IPS-18c (cell line): ENCODE results near the gene CCDC127.

ENCODE experiments used
- H3K4me3 ChIP-seq: 2 replicates; pipeline ENCODE4 v1.7.0; 2013; ENCODE audit warnings: low read depth, mild to moderate bottlenecking, low read length, moderate library complexity; ENCODE audit not compliant: insufficient read depth
- H3K9me3 ChIP-seq: one replicate; pipeline ENCODE4 v1.6.1; 2013; ENCODE audit warnings: mild to moderate bottlenecking, low read length, moderate library complexity; ENCODE audit not compliant: control insufficient read depth, insufficient read depth

CCDC127 gene

DNA sequence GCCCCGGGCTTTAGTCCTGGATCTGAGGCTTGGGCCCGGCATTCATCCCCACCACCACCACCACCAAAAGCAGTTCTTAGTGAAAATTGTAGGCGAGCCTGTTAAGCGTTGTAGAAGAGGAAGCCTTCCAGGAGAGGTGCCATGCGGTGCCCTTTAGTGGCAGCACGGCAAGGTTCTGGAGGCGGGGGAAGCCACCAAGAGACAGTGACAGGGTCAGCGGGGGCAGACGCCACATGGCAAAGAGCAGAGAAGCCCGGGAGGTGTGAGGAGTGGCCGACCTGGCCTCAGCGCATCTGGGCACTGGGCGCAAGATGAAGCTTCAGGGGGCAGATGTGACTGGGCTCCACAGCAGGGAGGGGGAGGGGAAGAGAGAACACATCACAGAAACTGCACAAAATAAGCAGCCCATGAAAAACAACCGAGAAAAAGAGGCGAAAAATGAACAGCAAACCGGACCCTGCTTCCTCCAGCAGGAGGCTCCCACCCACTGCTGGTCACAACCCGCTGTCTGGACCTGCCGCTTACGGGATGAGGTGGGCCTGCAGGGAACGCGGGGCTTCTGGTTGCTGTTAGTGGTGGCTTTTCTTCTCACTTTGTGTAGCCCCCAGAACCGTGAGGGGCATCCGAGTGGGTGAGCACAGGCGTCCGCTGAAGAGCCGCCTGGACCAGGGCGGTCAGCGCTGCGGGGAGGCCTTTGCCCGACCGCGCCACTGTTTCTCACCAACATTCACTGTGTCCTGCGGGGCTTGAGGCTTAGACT is 22.4 kb downstream of the CCDC127 start:
- Histone ChIP-seq H3K9me3 (no peaks in the 10 kb centered on the region), H3K4me3 (no peak overlapping the region)

DNA sequence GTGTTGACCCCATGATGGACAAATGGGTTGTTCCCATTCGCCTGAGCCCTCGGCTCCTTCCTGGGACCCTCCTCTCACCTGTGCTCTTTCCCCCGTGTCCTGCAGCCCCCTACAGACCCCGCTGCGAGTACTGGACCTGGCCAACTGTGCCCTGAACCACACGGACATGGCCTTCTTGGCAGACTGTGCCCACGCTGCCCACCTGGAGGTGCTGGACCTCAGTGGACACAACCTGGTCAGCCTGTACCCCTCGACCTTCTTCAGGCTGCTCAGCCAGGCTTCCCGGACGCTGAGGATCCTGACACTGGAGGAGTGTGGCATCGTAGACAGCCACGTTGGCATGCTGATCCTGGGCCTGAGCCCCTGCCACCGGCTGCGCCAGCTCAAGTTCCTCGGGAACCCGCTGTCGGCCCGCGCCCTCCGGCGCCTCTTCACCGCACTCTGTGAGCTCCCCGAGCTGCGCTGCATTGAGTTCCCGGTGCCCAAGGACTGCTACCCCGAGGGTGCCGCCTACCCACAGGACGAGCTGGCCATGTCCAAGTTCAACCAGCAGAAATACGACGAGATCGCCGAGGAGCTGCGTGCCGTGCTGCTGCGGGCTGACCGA is 23.2 kb downstream of the CCDC127 start:
- no peak overlapping the region for H3K4me3 ChIP-seq
- no peaks in the 10 kb centered on the region for H3K9me3 ChIP-seq

DNA sequence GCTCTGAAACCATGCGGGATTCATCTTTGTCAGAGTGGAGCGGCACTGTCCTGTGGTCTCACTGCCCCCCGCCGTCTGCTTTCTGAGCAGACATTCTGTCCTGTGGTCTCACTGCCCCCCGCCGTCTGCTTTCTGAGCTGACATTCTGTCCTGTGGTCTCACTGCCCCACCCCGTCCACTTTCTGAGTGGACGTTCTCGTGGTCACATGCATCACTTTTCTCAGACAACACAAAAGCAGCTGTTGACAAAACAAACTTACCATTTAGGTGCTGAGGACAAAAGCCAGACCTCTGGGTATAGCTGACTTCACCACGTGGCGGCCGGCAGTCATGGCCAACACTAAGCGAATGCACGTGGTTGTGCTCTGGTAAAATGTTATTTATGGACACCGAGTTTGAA is 23.9 kb downstream of the CCDC127 start:
- no peaks in the 10 kb centered on the region for H3K9me3 ChIP-seq

DNA sequence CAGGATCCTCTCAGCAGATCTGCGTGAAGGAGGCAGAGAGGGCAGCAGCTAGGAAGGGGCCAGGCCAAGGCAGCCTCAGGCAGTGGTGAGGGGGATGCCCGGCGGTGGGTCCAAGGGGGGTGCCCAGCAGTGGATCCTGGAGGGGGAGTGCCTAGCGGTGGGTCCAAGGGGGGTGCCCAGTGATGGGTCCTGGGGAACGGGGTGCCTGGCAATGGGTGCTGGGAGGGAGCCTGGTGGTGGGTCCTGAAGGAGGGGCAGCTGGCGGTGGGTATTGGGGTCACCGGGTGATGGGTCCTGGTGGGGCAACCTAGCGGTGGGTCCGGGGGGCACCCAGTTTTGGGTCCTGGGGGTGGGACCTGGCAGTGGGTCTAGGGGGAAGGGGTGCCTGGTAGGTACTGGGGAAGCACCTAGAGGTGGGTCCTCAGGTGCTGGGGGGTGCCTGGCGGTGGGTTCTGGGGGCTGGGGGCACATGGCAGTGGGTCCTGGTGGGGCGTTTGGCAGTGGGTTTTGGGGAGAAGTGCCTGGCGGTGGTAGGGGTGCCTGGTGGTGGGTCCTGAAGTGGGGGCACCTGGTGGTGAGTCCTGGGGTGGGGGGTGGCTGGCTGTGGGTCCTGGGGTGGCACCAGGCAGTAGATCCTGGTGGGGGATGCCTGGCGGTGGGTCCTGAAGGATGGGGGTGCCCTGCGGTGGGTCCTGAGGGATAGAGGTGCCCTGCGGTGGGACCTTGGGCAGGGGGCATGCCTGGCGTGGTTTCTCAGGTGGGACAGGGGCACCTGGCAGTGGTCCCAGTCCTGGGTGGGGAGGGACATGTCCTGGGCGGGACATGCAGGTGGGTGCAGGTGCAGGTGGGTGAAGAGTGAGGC is 24.8 kb downstream of the CCDC127 start:
- H3K9me3 ChIP-seq: no peaks in the 10 kb centered on the region

More for the DNA sequence above, 23.9 kb downstream of the CCDC127 start:
- no peak overlapping the region for H3K4me3 ChIP-seq

DNA sequence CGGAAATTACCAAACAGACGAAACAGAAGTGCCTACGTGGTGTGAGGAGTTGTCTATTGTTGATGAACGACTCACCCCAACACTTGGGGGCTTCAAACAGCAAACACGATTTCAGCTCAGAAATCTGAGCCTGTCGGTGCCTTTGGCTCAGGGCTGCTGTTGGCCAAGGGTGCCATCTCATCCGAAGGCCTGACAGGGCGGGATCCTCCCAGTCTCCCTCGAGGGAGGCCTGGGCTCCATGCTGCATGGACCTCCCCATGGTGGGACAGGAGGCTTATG is 25.3 kb downstream of the CCDC127 start:
- Histone ChIP-seq H3K4me3 (no peak overlapping the region), H3K9me3 (no peaks in the 10 kb centered on the region)

More for the DNA sequence above, 24.8 kb downstream of the CCDC127 start:
- no peak overlapping the region for H3K4me3 ChIP-seq

DNA sequence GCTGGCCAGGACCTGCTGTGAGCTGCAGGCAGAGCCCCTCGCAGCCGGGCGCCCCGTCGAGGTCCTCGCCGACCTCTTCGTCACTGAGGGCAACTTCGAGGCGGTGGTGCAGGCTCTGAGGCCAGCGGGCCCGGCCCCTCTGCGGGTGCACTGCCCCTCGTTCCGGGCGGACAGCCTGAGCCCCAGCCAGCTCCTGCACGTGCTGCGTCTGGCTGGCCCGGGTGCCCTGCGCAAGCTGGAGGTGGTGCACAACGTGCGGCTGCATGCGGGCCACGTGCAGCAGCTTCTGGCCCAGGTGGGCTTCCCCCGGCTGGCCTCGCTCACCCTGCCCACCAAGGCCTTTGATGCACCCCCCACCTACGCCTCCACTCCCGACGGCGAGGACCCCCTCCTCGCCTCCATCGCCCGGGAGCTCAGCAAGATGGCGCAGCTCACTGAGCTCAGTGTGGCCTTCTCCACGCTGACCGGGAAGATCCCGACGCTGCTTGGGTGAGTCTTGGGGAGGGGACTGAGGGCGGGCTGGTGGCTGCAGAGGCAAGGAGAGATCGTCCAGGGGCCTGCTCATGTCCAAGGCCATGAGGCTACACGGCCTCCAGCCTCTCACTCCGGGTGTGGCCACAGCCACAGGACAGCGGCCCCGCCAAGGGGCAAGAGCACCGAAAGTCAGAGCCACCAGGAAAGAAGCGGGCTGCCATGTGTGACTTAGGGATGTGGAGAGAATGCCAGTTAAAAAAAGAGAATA is 25.8 kb downstream of the CCDC127 start:
- Histone ChIP-seq H3K9me3 (no peaks in the 10 kb centered on the region), H3K4me3 (no peak overlapping the region)

DNA sequence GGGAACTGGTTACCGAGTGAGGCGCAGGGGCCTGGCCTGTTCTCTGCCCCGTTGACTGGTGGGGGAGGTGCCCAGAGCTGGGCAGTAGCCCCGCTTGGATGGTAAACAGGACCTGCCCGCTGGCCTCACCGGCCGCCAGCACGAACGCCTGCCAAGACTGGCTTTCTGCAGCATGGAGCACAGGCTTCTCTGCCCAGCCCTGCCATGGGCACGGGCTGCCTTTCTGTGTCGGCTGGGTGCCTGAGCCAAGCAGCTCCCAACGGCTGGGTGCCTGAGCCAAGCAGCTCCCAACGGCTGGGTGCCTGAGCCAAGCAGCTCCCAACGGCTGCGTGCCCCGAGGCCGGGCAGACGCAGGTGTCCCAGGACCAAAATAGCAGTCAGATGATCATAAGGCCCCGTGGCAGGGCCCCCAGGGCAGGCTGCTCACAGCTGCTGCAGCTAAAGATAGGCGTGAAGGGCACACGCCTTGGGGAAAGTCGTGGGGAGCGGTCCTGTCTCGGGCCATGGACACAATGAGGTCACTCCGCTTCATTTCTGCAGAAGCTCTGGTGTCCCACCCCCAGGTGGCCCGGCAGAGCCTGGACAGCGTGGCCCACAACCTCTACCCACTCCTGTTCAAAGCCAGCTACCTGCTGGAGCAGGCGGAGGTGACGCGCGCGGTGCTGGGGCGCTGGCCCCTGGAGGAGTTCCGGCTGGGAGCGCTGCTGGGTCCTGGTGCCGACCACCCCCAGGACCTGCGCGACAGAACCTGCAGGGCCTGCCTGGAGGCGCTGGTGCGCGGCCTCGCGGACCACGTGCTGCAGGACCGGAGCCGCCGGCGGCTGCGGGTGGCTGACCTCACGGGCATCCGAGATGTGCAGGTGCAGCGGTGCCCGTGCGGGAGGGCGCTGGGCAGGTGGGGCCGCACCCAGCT is 26.7 kb downstream of the CCDC127 start, which contains the start of gene LRRC14B:
Gene LRRC14B (plus strand): TSS at position 460 of the 913 bp plus-strand sequence. CDS start 44 bp downstream, at position 504.
- H3K9me3 ChIP-seq: no peaks in the 10 kb centered on the region
- H3K4me3 ChIP-seq: no peak within 1 kb of the TSS

DNA sequence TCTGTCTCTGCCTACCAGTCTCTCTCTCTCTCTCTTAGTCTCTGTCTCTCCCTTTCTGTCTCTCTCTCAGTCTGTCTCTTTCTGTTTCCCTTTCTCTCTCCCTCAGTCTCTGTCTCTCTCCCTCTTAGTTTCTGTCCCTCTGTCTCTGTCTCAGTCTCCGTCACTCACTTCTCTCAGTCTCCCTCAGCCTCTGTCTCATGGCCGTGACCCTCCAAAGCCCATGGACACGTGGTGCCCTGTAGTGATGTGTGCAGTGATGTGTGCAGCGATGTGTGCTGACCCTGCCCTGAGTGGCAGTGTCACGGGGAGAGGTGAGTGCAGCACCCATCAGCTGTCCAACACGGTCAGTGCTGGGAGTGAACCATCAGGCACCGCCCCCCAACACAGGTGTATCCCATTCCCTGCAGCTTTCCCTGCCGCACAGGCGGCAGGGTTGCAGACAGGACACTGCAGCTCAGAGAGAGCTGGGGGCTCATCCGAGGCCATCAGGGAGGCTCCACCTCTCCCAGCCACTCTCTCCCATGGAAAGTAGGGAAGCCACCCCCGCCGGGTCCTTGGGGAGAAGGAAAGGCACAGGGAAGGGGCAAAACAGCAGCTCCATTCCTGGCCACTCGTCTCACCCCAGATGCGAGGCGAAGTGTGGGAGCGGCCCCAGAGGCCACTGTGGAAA is 27.5 kb downstream of the CCDC127 start:
- Histone ChIP-seq H3K9me3 (no peaks in the 10 kb centered on the region), H3K4me3 (no peak overlapping the region)

DNA sequence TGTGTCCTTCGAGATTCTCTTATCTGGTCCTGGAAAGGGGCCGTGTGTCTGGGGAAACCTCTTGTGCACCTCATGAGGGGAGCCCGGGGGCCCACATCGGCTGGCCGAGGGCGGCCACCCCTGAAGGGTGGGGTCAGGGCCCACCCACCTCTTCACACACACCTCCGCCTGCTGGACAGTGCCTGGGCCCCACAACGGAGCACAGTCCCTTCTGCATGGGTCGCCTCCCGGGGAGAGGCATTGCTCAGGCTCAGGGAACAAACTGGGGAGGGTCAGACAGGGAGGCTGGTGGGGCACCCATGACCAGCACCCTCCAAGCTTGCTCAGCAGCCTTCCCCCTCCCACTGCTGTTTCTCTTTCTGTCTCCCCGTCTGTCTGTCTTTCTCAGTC is 28.0 kb downstream of the CCDC127 start:
- H3K4me3 ChIP-seq: no peak overlapping the region
- H3K9me3 ChIP-seq: no peaks in the 10 kb centered on the region

DNA sequence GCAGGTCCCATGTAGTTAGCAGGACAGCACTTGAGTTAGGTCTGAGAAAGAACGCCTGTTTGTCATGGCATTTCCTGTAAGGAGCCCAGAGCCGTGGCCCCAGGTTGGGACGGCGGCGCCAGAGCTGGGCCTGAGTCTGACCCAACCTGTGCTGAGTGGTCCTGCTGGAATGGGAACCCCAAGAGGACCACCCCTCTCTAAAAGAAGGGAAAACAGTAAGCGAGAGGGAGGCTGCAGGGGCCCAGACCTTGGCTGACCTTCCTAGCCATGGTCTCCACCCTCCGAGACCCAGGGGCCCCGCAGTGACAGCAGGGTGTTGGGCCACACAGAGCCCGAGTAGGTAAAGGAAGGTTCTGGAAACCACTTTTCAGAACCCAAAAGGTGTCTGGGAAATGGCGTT is 28.5 kb downstream of the CCDC127 start:
- Histone ChIP-seq H3K4me3 (no peak overlapping the region), H3K9me3 (no peaks in the 10 kb centered on the region)

DNA sequence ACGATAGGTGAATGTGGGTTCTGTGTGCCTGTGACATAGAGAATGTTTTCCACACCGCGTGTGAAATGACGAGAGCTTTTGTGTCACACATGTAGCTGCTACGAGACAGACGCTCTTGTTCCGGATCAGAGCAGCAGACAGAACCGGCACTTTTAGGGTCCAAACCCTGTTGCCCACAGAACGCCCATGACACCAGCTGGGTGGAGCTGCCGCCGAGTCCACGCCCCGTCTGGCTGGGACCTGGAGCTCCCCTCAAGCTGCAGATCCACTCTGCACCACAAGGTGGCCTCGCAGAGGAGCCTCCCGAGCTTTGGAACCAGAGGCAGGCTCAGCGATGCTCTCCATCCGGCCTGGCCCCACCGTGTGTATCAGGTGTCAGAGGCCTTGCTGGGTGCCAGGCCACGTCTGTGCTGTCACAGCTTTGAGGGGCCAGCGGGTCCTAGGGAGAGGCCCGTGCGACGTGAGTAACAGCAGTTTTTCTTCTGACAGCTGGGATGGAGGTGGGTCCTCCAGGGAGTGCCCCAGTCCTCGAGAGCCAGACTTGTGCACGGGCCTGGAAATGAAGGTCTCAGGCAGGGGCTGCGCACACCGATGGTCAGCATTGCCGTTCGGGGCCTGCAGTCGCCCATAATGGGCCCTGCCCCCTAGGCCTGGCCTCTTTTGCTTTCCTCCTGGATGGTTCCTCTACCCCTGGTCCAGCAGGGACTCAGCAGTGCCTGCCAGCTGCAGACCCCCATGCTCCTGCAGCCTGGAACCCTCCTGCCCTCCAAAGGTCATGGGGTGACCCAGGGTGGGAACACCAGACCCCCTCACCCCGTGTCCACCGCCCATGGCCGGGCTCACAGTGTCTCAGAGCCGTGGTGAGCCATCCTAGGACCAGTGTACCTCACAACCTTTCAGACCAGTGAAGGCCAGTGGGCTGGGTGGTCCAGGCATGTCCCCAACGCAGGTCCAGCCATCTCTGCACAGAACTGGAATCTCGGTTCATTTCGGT is 29.2 kb downstream of the CCDC127 start:
- Histone ChIP-seq H3K4me3 (no peak overlapping the region; the same call in 1 of the 2 replicates), H3K9me3 (no peaks in the 10 kb centered on the region)

DNA sequence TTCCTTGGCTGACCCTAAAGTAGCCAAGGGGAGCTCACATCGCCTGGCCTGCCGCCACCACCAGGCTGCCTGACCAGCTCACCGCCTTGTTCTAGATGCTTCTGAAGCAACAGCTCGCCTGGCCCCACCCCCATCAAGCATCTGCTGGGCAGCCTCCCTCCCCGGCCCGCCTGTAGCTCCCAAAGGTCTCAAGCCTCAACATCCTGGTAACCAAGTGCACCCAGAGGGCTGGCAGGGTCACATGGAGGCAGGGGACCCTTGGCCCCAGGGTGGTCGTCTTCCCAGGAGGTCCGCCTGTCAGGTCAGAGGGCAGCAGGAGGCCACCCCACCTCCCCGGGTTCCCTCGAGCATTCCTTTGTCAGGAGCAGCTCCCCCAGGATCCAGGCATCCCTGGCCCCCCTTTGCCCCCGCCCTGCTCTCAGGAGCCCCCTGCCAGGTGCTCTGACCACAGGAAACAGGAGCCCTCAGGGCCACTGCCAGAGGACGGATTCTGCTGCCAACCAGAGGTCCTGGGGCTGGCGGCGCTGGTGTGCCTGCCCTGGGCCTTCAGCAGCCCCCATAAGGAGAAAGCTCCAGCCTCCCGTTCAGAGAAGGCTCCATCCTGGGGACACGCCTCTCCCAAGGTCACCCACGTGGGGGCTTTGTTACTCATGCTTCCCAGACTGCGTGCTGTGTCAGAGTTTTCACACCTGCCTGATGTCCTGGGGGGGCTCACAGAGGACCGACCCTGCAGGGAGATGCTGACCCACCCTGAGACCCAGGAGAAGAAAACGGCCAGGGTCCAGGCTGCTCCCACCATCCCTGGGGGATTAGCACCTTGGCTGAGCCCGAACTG is 30.1 kb downstream of the CCDC127 start:
- no peak overlapping the region for H3K4me3 ChIP-seq

DNA sequence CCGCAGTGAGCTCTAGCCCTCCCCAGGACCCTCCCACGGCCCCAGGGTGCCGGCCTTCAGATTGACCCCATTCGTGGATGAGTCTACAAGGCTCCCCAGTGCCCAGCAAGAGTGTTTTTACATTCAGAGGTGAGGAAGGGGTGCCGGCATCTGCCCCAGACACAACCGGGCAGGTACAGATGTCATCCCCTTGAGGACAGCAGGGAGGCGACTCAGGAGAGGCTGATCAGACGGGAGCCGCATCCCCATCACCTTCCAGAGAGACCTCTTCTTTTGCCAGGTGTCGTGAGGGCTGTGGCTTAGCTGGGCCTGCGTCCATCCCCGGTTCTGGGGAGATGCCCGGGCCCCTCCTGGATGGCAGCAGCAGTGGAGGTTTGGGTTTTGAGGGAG is 30.9 kb downstream of the CCDC127 start:
- Histone ChIP-seq H3K4me3 (no peak overlapping the region), H3K9me3 (no peaks in the 10 kb centered on the region)

More for the DNA sequence above, 30.1 kb downstream of the CCDC127 start:
- H3K9me3 ChIP-seq: no peaks in the 10 kb centered on the region
